ENCODE measurements around the gene DVL2. TPM values are rescaled to one million over a fixed set of nuclear protein-coding genes. Genes with fewer than 3 reads are reported as not detected.

The DVL2 gene
- total RNA-seq, 1 donor from 2014 or later: 17.2 TPM

DNA sequence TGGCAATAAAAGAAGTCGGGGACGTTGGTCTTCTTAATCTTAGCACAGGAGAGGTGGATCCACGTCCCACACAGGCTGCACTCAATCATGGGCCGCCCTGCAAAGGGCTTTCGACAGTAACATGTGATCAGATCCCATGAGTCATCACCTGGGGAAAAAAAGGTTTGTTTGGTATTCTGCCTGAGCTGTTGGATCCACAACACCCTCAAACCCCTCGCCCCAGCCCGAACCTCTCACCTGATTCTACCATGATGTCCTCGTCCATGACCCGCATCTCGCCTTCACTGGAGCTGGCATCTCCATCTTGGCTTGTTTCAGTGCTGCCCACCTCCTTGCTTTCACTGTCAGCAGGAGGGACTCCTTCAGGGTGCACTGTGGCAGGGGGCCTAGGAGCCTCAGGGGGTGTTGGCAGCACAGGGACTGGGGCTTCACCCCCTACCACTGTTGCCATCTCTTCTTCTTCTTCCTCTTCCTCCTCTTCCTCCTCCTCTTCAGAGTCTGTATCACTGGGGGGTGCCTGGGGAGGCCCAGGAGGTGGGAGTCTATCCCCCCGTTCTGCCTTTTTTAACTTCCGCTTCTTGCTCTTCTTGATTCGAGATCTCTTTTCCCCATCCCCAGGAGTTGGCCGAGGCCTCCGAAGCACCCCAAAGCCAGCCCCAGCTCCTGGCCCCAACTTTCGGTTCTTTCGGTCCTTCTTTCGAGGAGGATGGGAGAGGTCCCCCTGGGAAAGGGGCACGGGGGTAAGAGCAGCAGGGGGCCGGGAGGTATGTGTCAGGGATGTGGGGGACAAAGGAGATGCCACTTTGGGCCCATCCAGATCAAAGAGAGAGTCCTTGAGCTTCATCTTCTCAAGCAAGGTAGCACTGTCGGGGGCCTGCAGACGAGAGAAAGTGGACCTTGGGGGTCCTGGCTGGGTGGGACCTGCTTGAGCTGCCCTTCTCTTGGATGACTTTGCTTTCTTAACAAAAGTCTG, 1.7 kb upstream of the DVL2 start:
- no peak for DNase-seq (ENCODE audit: low spot score in 2 of 2)
- Histone ChIP-seq H3K4me3 (no peak overlapping the region), H3K4me1 (peaks cover 10 to 29% of the 10 kb centered on the region in 2 donors), H3K9me3 (no peaks in the 10 kb centered on the region), H3K27me3 (no peaks in the 10 kb centered on the region), H3K36me3 (peaks cover 10 to 27% of the 10 kb centered on the region in 2 donors), H3K27ac (no peak overlapping the region)
- TF ChIP-seq CTCF (IDR thresholded peaks at IDR 0.05): no peak
- intact Hi-C loops (cut with DNase I): loop anchor here (5.0 kb wide), 1 partner anchor 606 kb away; no protein-coding TSS in a partner anchor

DNA sequence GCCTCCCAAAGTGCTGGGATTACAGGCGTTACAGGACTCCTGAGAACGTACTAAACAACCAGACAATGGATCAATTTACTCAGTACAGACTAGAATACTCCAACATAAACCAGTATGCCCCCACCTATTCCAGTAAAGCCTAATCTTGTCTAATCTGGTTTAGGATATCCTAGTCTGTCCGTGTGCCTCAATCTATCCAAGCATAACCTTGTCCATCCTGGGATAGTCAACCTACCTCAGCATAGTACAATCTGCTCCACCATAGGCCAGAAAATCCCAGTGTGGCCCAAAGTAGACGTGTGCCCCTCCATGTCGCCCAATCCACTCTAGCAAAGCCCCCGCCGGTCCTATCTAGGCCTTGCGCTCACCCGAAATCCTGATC, 625 bp downstream of the DVL2 start:
- no peak for DNase-seq (ENCODE audit: low spot score in 2 of 2)
- no peak for TF ChIP-seq CTCF (IDR thresholded peaks at IDR 0.05)
- peak overlapping the region; percentile 86 to 96 for H3K4me3 ChIP-seq
- H3K27ac ChIP-seq: peak overlapping the region; percentile 74 to 83
- intact Hi-C loops (cut with DNase I): no loop called here
- H3K36me3 ChIP-seq: peaks cover 26 to 37% of the 10 kb centered on the region in 2 donors
- H3K9me3 ChIP-seq: no peaks in the 10 kb centered on the region
- H3K27me3 ChIP-seq: no peaks in the 10 kb centered on the region
- peaks cover 8 to 17% of the 10 kb centered on the region in 2 donors for H3K4me1 ChIP-seq

- DNase-seq (ENCODE audit: low spot score in 2 of 2): no peak
- peaks cover 4 to 17% of the 10 kb centered on the region in 2 donors for H3K4me1 ChIP-seq
- H3K27ac ChIP-seq: no peak overlapping the region
- TF ChIP-seq CTCF (IDR thresholded peaks at IDR 0.05): no peak
- intact Hi-C loops (cut with DNase I): no loop called here
- H3K27me3 ChIP-seq: no peaks in the 10 kb centered on the region
- H3K4me3 ChIP-seq: peak overlapping the region; percentile 86 to 96
- H3K9me3 ChIP-seq: no peaks in the 10 kb centered on the region
- H3K36me3 ChIP-seq: peaks cover 41 to 51% of the 10 kb centered on the region in 2 donors
These were observed 2.2 kb downstream of the DVL2 start for GRCh38 chr17:7232114-7232513.

DNA sequence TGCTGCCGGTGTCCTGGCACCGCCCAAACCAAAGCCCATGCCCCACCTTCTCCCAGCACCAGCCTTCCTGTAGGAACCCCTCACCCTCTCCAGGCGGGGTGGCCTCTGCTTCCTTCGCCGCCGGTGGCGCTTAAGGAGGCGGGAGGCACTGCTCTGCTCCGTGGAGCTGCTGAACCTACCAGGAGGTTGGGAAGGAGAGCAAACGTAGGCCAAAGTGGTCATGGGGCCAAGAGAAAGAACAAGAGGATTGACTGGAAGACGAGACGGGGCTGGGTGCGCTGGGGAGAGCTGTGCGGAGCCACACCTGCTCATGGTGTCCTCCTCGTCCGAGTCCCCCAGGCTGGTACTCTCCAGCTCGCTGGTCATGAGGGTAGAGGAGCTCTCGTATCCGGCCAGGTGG, 4.8 kb downstream of the DVL2 start:
- Histone ChIP-seq H3K27ac (no peak overlapping the region), H3K9me3 (no peaks in the 10 kb centered on the region), H3K4me1 (peaks cover 4 to 12% of the 10 kb centered on the region in 2 donors), H3K27me3 (no peaks in the 10 kb centered on the region), H3K36me3 (peaks cover 59% of the 10 kb centered on the region in 2 donors), H3K4me3 (no peak overlapping the region)
- DNase-seq (ENCODE audit: low spot score in 2 of 2): no peak
- no peak for TF ChIP-seq CTCF (IDR thresholded peaks at IDR 0.05)
- intact Hi-C loops (cut with DNase I): no loop called here

DNA sequence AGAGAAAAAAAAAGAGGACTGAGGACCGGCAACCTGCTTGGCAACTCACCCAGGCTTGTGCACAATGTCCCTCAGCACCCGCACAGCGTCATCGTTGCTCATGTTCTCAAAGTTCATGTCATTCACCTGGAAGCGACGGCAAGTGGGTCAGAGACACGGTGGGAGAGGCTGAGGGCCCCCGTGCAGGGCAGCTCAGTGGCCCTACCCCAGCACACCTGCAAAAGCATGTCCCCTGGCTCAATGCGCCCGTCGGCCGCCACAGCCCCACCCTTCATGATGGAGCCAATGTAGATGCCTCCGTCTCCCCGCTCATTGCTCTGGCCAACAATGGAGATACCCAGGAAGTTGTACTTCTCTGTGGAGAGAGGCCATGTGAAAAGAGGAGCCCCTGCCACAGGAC, 5.4 kb downstream of the DVL2 start:
- Histone ChIP-seq H3K4me3 (no peak overlapping the region), H3K27me3 (no peaks in the 10 kb centered on the region), H3K36me3 (peaks cover 65% of the 10 kb centered on the region in 2 donors), H3K27ac (no peak overlapping the region), H3K9me3 (no peaks in the 10 kb centered on the region), H3K4me1 (peaks cover 4 to 12% of the 10 kb centered on the region in 2 donors)
- TF ChIP-seq CTCF (IDR thresholded peaks at IDR 0.05): no peak
- intact Hi-C loops (cut with DNase I): no loop called here
- DNase-seq (ENCODE audit: low spot score in 2 of 2): no peak
